Activated CD8-positive, alpha-beta memory T cell treated with anti-CD3 and anti-CD28 coated beads for 36 hours (primary cell): ENCODE data around the gene MTHFD1L. TPM values are rescaled to one million over a fixed set of nuclear protein-coding genes. Genes with fewer than 3 reads are reported as not detected.

Experiments
- CTCF ChIA-PET: fragments of 350-600 bp; sonication (Branson Sonifier 250); formaldehyde crosslinking; loops from one replicate; lab custom pipeline; 2021; ENCODE audit warnings: antibody characterized with exemption; lab: Charles Lee
- POLR2A ChIA-PET: fragments of 350-600 bp; sonication (Branson Sonifier 250); formaldehyde crosslinking; loops from one replicate; lab custom pipeline; 2021; ENCODE audit warnings: antibody characterized with exemption; lab: Charles Lee
- total RNA-seq, 2 experiments: library from RNA; stranded (reverse); gene quantifications; one replicate each; pipeline ENCODE4 v1.2.3, GENCODE V29; 2021

MTHFD1L gene
- total RNA-seq, 2 experiments from 2014 or later, result 141 to 145 TPM

DNA sequence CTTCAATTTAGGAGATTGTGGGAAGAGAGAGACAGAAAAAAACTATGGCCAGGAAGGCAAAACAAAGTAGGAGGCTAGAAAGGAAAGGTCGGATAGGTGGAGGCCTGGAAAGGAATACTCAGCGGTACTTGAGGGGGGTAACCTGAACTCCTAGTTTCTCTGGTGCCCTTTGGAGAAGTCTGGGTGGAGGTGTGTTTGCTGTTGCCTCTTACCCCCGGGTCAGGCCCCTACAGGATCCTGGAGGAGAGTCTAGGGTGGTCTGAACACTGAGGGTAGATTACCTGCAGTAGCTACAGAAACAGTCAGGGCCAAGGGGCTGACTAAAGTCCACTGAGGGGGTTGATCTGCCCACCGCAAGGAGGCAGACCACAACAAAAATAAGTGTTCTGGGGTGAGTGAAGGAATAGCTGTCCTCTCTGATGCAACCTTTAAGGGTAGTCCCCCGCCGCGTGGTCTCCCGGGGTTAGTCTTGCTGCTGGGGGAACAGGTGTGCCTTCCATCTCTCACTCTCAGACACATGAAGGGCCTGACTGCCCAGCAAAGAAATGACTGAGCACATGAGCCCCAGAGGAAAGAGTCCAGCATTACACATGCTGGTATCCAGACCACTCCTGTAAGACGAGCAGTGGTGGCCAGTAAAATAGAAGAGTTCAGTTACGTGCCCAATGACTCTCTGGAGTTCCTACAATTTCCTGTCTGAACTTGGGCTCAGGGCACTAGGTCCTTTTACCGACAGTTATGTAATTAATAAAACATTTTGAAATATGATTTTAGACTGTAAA lies 59.5 kb downstream of the MTHFD1L start:
- ChIA-PET CTCF (interaction anchor here (0.5 kb wide), 1 partner anchor 387 kb away, joined by 5 read pairs; no protein-coding TSS in a partner anchor), POLR2A (no interaction called here)

DNA sequence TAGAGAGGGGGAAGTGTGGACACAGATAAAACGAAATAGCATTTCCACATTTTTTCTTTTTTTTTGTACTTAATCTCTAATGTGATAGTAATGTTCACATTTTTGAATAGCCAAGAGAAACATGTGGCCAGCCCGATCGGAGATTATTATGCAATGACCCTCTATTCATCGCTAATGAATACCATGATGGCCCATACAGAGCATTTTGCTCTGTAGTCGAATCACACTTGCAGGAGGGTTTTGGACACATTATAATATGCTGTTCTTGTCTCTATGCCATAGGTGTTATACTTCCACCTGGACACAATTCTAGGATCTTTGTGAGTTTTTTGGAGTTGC lies 60.1 kb downstream of the MTHFD1L start:
- CTCF ChIA-PET, result no interaction called here

DNA sequence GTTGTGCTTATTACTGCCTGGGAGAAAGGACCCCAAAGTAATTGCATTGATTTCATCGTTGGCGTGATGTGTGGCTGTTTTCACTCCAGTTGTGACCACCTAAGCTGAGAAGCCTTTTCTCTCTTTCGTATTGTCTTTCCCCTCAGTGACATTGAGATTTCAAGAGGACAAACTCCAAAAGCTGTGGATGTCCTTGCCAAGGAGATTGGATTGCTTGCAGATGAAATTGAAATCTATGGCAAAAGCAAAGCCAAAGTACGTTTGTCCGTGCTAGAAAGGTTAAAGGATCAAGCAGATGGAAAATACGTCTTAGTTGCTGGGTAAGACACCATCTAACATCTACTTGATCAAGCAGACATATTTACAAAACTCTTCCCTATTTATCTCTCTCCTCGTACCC lies 60.5 kb downstream of the MTHFD1L start:
- ChIA-PET POLR2A (no interaction called here), CTCF (no interaction called here)

More for the DNA sequence above, 60.1 kb downstream of the MTHFD1L start:
- POLR2A ChIA-PET, result no interaction called here

DNA sequence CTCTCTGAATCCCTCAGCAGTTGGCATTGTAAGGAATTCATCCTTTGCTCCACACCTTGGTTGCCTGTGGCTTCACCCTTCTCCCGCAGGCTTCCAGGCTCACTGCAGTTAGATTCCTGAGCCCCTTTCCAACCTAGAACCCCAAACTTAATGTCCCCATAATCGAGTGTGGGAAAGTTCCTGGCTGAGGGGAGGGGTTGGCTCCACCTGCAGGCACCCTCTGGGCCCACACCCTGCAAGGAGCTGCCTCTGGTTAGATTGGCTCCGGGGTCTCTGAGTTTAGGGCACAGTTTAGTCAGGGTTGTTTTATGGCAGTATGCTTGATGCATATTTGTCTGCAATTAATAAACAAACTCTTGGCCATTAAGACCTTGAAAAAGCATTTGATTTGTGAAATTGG lies 63.4 kb downstream of the MTHFD1L start:
- CTCF ChIA-PET, result no interaction called here
- POLR2A ChIA-PET, result no interaction called here

DNA sequence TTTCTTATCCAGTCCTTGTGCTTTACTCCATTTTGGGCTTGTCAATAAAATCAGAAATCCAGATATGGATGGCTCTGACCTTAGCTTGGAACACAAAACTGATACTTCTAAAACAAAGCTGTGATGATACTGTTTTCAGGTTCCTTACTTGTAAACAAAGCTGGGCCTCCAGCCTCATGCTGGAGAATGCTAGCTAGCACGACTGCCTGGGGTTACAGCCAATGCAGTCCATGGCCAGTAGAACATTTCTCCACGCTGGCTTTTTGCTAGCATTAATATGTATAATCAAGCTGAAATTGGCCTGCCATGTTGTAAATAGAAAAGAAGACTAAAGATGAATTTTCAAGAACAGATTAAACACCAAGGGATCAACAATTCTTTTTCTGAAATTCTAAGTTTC lies 63.9 kb downstream of the MTHFD1L start:
- ChIA-PET POLR2A (interaction anchor here (0.7 kb wide), 1 partner anchor 63 kb away, joined by 3 read pairs; no protein-coding TSS in a partner anchor), CTCF (interaction anchor here (1.3 kb wide), 1 partner anchor 37 kb away, joined by 4 read pairs; no protein-coding TSS in a partner anchor)

DNA sequence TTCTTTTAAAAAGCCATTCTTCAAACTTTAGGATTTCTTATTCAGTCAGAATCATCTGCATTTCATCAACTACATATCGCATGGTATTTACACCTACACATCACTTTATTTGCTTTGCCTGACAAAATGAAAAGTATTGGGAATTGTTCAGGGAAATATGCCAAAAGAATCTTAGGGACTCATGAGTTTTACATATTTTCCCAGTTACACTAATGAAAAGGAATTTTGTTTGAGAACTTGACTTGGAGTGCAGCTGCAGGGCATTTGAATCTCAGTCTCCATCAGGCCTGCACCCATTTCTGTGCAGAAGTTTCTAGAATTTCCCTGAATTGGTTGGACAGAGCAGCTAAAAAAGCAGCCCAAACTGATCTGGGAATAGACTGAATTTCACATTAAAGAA lies 65.3 kb downstream of the MTHFD1L start:
- ChIA-PET POLR2A (no interaction called here), CTCF (interaction anchor here (0.7 kb wide), 1 partner anchor 379 kb away, joined by 6 read pairs; no protein-coding TSS in a partner anchor)

DNA sequence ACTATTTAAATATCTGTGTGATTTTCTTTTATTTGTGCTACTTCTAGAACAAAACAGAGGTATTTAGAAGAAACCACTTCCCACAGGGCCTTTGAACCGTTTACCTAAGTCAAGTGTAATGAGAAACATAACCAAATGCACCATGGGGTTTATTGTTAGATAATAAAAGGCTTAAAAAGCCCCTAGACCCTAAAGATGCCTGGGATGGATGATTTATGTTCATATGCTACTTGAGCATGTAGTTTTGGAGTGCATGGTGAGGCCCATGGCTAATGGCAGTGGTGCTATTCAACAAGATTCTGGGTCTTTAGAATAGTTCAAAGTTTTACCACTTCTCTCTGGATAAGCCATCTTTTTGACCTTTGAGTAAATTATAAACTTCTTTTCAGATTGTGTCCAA lies 65.9 kb downstream of the MTHFD1L start:
- ChIA-PET CTCF (interaction anchor here (0.7 kb wide), 1 partner anchor 246 kb away, joined by 4 read pairs; no protein-coding TSS in a partner anchor), POLR2A (no interaction called here)

DNA sequence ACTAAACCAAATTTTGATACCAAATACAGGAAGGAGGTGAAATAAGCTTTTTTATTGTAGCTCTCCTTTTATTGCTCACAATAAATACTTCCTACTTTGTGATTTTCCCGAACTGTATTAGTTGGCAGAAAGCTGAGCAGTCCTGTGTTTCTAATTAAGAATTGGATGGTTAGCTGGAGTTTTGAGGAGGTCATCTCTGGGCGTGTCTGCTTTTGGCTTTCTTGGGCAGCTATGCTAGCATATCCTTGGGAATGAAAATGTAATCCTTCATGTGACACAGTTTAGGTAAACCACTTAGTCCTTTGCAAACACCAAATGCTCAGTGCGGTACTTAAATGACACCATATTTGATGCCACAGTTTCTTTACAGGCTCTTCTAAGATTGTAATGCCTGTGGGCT lies 67.5 kb downstream of the MTHFD1L start:
- ChIA-PET CTCF (interaction anchor here (0.7 kb wide), 1 partner anchor 388 kb away, joined by 4 read pairs; no protein-coding TSS in a partner anchor), POLR2A (no interaction called here)

DNA sequence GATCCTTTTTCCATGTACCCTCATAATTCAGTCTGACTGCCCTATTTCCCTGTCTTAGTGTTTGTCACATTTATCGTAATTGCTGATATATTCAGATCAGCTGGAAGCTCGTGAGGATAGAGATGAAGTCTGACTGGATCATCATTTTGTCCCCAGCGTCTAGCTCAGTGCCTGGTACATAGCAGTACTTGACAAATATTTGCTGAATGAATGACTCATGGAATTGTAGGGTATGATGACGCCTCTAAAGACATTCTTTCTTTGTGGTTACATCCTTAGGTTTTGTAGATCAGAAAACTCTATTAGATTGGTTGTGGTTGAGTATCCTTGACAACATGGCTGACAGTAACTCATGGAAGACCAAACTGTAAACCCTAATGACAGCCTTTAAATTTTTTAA lies 68.9 kb downstream of the MTHFD1L start:
- CTCF ChIA-PET, result no interaction called here

DNA sequence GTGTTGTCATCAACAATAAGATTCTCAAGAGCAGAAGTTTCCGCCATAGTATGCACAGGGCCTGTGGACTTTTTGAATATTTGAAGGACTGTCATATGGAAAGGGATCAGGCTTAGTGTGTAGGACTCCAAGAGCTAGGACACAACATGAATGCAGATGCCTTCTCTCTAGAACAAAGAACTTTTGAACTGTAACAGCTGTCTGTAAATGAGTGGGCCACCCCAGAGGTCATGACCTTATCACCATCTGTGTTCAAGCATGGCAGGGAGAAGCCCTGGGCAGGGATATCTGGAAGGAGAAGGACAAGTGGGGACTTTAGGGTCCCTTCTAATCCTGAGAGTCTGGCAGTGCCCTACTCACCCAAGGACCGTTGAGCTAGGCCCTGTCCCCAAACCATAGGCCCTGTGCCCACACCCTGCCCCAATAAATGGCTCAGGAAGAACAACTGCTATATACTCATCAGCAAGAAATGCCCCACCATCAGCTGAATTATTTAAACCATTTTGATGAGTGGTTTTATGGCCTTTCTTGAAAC lies 70.6 kb downstream of the MTHFD1L start:
- CTCF ChIA-PET, result no interaction called here
- POLR2A ChIA-PET, result no interaction called here

More for the DNA sequence above, 68.9 kb downstream of the MTHFD1L start:
- POLR2A ChIA-PET, result no interaction called here

DNA sequence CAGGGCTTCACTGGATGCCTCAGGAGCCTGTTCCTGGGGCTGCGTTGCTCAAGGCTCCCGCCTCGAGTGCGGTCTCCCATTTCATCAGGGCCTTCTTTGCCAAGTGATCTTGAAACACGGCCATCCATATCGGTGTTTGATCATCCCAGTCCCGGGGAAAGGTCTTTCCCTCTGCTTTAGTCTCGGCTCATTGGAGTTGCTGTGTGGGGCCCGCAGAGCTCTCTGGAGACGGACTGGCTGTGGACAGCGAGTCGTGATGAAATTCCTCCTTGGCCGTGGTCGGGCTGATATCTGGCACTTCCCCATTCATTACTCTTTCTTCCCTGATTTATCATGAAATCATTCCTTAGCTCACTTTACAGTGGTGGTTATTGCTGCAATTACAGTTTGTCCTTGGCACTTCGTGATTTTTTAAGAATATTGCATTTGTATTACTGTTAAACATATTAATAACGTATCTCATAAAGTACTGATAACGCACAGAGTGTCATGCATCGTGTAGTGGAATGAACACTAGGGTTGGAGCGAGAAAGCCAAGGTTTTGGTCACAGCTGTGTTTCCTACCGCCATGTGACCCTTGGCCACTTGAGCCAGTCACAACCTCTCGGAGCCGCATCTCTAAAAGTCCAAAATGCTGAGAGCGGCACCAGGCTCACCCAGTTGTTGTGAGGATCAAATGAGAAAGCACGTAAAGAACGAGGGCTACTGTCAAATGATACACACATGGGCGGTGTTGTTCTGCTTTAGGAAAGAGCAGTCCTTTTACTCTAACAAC lies 71.8 kb downstream of the MTHFD1L start:
- ChIA-PET POLR2A (no interaction called here), CTCF (interaction anchor here (1.0 kb wide), 1 partner anchor 14 kb away, joined by 3 read pairs; no protein-coding TSS in a partner anchor)

DNA sequence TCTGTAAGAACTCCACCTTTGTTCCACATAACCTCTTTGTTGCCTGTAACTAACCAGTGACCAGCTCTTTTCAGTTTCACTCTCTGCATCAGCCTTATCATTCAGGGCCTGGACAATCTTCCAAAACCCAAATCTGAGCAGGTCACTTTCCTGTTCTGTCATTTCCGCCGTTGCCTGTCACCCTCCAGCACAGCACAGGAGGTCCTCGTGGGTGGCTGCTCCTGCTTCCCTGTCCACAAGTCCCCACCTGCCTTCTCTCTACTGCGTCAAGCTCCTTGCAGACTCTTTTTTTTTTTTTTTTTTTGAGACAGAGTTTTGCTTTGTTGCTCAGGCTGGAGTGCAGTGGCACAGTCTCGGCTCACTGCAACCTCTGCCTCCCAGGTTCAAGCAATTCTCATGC lies 73.9 kb downstream of the MTHFD1L start:
- POLR2A ChIA-PET, result no interaction called here
- CTCF ChIA-PET, result no interaction called here

DNA sequence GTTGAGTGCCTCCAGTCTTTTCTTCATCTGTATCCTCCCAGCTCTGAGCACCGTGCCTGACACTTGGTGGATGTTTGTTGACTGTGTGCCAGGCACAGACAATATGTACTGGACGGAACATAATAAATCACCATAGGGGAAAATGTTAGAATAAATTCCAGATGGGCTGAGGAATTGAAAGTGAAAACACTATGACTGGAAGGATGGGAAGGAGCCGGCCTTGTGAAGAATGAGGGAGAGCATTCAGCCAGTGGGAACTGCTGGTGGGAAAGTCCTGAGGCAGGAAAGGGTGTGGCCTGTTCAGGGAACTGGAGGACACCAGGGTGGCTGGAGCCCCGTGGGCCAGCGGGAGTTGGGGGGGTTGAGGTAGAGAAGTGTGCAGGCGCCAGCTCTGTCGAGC lies 75.4 kb downstream of the MTHFD1L start:
- CTCF ChIA-PET, result interaction anchor here (0.9 kb wide), 1 partner anchor 47 kb away, joined by 3 read pairs; no protein-coding TSS in a partner anchor
- POLR2A ChIA-PET, result no interaction called here

DNA sequence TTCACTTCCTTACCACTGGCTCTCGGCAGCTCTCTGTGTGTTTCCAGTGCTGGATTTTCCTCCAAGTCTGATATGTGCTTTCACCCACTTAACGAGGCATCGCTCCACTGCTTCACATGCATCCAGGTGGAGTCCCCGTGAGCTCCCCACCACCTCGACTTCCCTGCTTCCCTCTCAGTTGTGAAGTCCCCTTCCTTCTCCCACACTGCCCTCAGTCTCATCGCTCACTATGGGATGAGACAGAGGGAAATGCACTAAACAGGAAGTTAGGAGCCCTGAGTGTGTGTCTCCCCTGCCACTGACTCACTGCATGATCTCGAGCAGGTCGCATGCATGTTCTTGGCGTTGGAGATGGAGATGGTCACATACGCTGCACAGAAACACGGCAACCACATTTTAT lies 84.0 kb downstream of the MTHFD1L start:
- ChIA-PET CTCF (no interaction called here), POLR2A (no interaction called here)

DNA sequence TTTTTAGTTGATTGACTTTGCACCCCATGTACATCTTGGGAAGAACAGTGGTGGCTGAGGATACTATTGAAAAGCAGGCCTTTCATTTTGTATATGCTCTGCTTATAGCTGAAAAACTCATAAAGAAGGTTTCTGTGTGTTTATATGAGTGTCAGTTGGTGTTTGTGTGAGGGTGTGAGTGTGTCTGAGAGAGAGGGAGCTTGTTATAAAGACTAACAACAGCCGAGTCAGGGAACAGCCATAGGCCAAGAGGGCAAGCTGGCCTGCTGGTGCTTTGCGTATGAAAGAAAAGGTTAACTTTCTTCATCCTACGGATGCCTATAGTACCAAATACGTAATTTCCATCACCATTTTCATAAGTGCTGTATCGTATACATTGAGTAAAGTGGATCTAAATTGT lies 88.3 kb downstream of the MTHFD1L start:
- ChIA-PET CTCF (no interaction called here), POLR2A (no interaction called here)

DNA sequence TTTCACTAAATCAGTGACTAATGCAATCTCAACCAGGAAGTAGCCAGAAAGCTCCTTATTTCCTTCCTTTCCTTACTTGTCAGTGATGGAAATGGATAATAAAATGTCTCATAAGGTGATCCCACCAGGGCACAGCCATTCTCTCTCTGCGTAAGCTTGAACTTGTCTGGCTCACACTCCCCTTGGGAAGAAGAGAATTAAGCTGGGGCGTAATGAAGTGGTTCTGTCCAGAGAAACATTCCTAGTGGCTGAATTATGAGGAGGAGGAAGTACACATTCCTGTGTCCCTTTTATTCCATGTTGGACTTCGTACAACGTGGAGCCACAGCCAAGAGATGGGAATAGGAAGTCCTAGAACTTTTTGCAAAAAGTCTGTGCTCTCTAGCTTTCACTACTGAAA lies 93.7 kb downstream of the MTHFD1L start:
- ChIA-PET POLR2A (interaction anchor here (0.5 kb wide), 1 partner anchor 64 kb away, joined by 3 read pairs; no protein-coding TSS in a partner anchor), CTCF (no interaction called here)

DNA sequence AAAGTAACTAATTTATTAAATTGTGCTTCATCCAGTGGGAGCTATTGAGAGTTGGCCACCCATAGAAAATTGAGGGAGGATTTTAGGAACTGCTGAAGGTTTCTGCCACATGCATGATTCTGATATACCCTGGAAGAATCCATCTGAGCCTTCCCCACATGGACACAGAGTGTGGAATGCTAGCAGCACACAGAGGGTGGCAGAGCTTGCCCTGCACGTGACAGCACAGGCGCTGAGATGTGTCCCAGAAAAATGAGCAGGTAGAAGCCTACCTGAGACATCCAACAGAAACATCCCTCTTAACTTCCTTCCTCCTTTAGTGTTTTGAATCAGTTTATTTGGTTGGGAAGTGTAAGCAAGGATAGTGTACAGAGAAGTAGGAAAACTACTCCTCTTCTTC lies 96.9 kb downstream of the MTHFD1L start:
- ChIA-PET CTCF (no interaction called here), POLR2A (no interaction called here)

DNA sequence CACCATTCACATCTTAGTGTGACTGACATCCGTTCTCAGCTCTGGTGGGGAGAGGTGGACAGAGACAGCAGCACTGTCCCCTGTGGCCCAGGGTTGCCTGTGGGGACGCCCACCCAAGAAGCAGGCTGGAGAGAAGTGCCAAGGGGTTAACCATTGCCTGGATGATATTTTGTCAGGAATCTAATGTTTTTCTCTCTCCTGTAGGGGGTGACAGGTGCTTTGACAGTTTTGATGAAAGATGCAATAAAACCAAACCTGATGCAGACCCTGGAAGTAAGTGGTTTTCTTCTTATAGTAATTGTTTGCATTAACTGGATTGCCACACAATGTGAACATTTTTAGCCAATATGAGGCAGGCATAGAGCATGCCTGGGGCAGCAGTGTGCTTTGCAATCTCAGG lies 99.3 kb downstream of the MTHFD1L start:
- CTCF ChIA-PET, result no interaction called here
- POLR2A ChIA-PET, result no interaction called here

DNA sequence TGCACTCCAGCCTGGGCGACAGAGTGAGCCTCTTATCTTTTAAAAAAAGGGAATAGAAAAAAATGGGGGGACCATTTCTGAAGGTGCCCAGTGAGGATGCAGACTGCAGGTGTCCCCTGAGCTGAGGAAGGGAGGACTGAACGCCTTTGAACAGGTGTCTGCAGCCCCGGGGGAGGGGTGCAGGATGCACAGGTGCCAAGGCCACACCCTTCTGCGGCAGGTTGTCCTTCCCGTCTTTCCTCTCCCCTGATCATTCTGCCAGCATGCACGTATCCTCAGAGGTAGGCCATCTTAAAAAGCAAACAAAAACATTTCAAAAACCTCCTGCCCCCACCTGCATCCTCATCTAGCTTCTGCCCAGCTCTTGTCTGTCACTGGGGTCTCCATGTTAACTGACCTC lies 101.3 kb downstream of the MTHFD1L start:
- ChIA-PET CTCF (no interaction called here), POLR2A (no interaction called here)

DNA sequence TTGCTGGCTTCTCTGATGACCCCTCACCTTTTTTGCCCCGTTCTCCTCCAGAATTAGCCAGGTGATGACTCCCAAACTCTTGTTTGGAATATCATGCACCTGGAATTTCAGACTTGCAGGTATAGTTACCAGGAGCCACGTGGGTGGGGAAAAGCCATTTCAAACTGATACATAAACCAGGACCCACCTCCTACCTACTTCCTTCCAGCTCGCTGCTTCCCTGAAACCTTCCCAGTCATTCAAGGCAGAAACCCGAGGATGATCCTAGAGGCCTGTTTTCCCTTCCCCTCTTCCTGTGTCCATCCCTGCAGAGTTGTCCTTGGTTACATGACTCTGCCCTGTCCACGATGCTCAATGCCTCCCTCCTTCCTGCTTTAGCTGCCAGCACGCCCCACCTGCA lies 101.9 kb downstream of the MTHFD1L start:
- ChIA-PET POLR2A (no interaction called here), CTCF (no interaction called here)
